Stimulated activated CD8-positive, alpha-beta memory T cell treated with anti-CD3 and anti-CD28 coated beads, Interleukin-4, amount 100 ng/mL, for 24 hours (primary cell): Measurements from ENCODE around the gene BUB1B.
"Not testable (repeated sequence)": the region's sequence is repeated elsewhere in the genome, so short reads cannot be mapped to it uniquely, and the experiment has no call there.

ENCODE experiments used
- DNase-seq: peaks from one replicate; pipeline ENCODE4 v3.0.0-alpha.2; 2020; ENCODE audit warnings: low read depth

The BUB1B gene

GRCh38 chr15:40136470-40137302 is 24.2 kb upstream of the BUB1B start:
- no peak for DNase-seq

GRCh38 chr15:40137303-40138200 is 23.3 kb upstream of the BUB1B start:
- DNase-seq: no peak

DNA sequence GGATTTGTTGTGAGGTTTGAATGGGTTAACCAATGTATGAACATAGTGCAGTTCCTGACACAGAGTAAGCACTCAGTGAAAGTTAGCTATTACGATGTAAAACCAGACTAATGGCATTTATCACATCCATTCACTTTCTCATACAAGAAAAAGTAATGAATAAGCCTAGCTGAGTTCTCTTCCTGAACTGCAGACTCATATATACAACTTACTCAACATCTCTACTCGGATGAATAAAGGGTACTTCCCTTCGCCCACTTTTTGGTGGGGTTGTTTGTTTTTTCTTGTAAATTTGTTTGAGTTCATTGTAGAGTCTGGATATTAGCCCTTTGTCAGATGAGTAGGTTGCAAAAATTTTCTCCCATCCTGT is 22.7 kb upstream of the BUB1B start:
- DNase-seq: not testable (repeated sequence)

- no peak for DNase-seq
Measured at GRCh38 chr15:40142428-40142827, 18.4 kb upstream of the BUB1B start.

GRCh38 chr15:40146037-40146436 is 14.8 kb upstream of the BUB1B start:
- DNase-seq: no peak

DNA sequence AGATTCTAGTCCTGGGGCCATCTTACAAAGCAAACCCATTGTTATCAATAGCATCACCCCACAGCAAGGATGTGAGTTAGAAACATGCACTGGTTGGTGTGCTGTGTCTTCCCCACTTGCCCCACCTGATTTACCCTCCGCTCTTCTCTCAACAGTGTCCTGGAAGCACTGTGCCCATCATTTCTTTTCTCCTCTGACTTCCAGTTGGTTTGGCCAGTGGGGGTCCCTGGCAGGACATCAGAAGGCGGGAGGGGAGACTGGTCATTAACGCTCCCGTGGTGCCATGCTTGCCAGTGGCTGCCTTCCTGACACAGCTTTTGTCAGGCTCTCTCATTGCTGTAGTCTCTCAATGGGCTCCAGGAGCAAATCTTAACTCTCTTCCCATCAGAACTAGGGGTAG is 11.5 kb upstream of the BUB1B start:
- DNase-seq: no peak

- DNase-seq: no peak
Measured at GRCh38 chr15:40150163-40150925, 10.5 kb upstream of the BUB1B start.

GRCh38 chr15:40151499-40151898 is 9.4 kb upstream of the BUB1B start:
- no peak for DNase-seq

DNA sequence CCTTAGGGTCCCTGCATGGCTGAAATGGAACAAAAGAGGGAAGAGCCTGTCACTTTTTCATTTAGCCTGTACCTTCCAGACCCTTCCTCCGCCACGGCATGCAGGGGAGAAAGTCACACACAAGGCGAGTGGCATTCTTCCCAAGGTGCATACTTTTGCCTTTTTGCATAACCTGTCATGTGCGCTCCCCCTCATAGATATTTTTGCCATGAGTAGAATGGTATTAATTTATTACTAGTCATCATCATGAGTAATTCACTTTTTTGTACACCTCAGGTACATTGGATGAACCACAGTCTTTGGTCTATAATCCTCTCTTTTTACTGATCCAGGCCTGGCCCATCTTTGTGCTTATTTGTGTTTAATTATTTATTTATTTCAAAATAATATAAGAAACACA is 8.9 kb upstream of the BUB1B start:
- no peak for DNase-seq

DNA sequence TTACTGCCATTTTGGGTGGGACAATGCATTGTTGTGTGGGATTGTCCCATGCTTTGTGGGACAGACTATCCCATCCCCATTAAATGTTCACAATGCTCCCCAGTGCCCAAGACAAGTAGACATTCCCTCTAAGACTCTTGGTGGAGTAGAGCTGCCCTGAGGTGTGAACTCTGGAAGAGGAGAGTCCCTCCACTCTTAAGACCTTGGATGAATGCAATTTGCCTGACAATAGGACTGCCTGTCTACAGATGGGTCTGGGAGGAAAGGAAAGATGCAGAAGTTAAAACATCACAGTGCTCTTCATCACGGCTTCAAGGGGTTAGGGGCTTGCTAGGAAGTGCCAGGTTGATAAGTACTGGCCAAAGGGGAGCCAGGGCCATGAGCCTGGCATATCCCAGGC is 6.0 kb upstream of the BUB1B start:
- not testable (repeated sequence) for DNase-seq

GRCh38 chr15:40155270-40155910 is 5.5 kb upstream of the BUB1B start:
- DNase-seq: no peak

DNA sequence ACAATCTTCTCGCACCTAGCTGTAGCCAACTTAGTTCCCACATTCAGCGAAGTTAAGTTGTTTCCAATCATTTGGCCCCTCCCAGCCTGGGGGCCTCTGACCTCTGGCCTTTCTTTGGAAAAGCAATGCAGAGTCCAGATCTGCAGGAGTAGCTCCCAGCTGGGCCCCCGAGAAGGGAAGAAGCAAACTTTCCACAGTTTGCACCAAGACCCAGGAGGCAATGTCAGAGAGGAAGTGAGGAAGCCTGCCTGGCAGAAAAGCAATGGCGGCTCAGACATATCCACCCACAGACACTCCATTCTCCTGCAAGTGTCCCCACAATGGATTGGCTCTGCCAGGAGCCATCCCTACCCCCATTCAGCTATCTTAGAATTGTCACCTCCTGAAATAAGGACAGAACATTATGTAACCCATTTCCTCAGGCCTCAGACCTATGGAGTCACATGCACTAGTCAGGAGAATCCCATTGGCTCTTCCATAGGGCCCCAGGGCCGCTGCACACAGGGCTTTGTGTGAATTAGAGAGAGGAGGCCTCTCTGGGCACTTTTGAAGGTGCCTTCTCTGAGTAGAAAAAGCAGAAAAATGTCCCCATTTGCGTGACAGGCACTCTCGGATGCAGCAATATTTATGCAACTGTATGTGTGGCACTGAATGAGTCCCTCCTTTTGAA is 3.0 kb upstream of the BUB1B start:
- no peak for DNase-seq

DNA sequence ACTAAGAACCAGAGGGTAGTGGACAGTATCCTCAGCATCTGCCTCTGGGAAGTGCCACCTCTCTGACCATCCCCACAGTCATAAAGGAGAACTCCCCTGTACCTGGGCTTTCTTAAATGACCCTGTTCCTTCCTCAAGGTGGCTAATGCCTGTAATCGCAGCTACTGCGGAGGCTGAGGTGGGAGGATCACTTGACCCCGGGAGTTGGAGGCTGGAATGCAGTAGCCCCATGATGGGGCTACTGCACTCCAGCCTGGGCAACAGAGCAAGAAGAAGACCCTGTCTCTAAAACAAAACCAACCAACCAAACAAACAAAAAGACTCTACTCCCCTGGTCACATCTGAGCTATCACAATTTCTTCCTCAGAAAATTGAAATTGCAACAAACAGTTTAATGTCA is 848 bp upstream of the BUB1B start:
- no peak for DNase-seq

- no peak for DNase-seq
Measured at GRCh38 chr15:40161693-40162391, 973 bp downstream of the BUB1B start.

DNA sequence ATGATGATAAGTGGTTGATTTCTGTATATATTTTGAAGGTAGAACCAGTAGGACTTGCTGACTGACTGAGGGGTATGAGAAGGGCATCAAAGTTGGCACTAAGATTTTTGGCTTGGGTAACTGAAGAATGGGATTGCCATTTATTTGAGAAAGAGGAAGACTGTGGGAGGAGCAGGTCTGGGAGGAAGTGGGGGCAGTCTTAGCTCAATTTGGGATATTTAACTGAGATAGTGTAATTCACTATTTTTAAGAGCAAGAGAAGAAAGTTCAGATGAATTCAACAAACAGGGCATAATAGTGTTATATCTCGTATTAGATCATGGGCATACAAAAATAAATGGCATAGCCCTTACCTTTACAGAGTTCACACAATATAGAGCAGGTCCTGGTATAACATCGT is 1.7 kb downstream of the BUB1B start:
- DNase-seq: no peak

- no peak for DNase-seq
Measured at GRCh38 chr15:40163657-40164416, 3.0 kb downstream of the BUB1B start.

DNA sequence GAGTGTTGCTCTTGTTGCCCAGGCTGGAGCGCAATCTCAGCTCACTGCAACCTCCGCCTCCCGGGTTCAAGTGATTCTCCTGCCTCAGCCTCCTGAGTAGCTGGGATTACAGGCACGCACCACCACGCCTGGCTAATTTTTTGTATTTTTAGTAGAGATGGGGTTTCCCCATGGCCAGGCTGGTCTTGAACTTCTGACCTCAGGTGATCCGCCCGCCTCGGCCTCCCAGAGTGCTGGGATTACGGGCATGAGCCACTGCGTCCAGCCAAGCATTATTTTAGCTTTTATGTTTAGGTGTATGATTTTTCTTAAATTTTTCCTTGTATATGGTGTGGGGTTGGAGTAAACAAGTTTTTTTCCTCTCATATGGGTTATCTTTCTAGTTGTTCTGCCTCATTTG is 6.5 kb downstream of the BUB1B start:
- not testable (repeated sequence) for DNase-seq

- DNase-seq: no peak
Measured at GRCh38 chr15:40175160-40175559, 14.3 kb downstream of the BUB1B start.

- no peak for DNase-seq
Measured at GRCh38 chr15:40182358-40183029, 21.6 kb downstream of the BUB1B start.
